Measurements from ENCODE around the gene GAREM2.

The GAREM2 gene

DNA sequence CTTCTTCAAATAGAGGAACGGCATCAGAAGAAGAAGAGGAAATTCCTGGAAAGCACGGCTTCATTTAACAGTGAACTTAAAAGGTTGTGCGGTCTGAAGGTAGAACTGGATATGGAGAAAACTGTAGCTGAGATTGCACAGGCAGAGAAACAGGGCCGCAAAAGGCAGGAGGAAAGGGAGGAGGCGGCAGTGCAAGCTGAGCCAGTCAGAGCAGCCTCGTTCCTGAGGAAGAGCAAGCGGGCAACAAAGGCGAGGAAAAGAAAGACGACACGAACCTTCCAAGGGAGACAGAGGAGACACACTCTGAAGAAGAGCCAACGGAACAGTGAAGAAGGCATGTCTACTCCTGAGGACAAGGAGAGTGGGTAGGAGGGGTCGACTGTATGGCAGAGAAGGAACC, 22.6 kb upstream of the GAREM2 start:
- TF ChIP-seq MYC (IDR thresholded peaks at IDR 0.05; ENCODE audit: low read depth, low read length) = no peak
- TF ChIP-seq, protein P1, sequence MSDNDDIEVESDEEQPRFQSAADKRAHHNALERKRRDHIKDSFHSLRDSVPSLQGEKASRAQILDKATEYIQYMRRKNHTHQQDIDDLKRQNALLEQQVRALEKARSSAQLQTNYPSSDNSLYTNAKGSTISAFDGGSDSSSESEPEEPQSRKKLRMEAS (IDR thresholded peaks at IDR 0.05; ENCODE audit: low read depth, low read length) = no peak
- no peak overlapping the region for H3K4me3 ChIP-seq (ENCODE audit: low read depth, low read length)
- DNase-seq (ENCODE audit: low read depth) = no peak

GRCh38 chr2:26157580-26157979, 15.3 kb upstream of the GAREM2 start:
- H3K4me3 ChIP-seq (ENCODE audit: low read depth, low read length) = no peak overlapping the region
- DNase-seq (ENCODE audit: low read depth) = no peak
- TF ChIP-seq, protein P1 (IDR thresholded peaks at IDR 0.05; ENCODE audit: low read depth, low read length) = no peak
- TF ChIP-seq, protein P2, sequence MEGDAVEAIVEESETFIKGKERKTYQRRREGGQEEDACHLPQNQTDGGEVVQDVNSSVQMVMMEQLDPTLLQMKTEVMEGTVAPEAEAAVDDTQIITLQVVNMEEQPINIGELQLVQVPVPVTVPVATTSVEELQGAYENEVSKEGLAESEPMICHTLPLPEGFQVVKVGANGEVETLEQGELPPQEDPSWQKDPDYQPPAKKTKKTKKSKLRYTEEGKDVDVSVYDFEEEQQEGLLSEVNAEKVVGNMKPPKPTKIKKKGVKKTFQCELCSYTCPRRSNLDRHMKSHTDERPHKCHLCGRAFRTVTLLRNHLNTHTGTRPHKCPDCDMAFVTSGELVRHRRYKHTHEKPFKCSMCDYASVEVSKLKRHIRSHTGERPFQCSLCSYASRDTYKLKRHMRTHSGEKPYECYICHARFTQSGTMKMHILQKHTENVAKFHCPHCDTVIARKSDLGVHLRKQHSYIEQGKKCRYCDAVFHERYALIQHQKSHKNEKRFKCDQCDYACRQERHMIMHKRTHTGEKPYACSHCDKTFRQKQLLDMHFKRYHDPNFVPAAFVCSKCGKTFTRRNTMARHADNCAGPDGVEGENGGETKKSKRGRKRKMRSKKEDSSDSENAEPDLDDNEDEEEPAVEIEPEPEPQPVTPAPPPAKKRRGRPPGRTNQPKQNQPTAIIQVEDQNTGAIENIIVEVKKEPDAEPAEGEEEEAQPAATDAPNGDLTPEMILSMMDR (IDR thresholded peaks at IDR 0.05; ENCODE audit: low read depth, low read length) = no peak
- TF ChIP-seq POLR2A (IDR thresholded peaks at IDR 0.05; ENCODE audit: extremely low read depth, insufficient read length) (no peak), MYC (IDR thresholded peaks at IDR 0.05; ENCODE audit: low read depth, low read length) (no peak)

DNA sequence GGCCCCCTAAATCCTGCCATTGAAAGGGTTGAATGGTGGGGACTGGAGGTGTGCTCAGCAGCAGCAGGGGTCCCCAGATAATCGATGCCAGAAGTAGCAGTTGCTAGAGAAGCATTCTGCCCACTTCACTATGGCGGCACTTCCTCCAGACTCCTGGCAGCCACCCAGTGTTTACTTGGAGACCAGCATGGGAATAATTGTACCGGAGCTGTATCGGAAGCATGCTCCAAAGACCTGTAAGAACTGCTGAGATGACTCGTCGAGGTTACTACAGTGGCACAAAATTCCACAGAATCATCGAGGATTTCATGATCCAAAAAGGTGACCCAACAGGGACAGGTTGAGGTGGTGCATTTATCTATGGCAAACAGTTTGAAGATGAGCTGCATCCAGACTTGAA, 11.0 kb upstream of the GAREM2 start:
- no peak for DNase-seq (ENCODE audit: low read depth)
- no peak overlapping the region for H3K4me3 ChIP-seq (ENCODE audit: low read depth, low read length)
- TF ChIP-seq, protein P2 (IDR thresholded peaks at IDR 0.05; ENCODE audit: low read depth, low read length) = no peak
- TF ChIP-seq MYC (IDR thresholded peaks at IDR 0.05; ENCODE audit: low read depth, low read length) (no peak), POLR2A (IDR thresholded peaks at IDR 0.05; ENCODE audit: extremely low read depth, insufficient read length) (no peak)
- TF ChIP-seq, protein P1 (IDR thresholded peaks at IDR 0.05; ENCODE audit: low read depth, low read length) = no peak

- no peak overlapping the region for H3K4me3 ChIP-seq (ENCODE audit: low read depth, low read length)
- TF ChIP-seq, protein P1 (IDR thresholded peaks at IDR 0.05; ENCODE audit: low read depth, low read length) = no peak
- TF ChIP-seq, protein P2 (IDR thresholded peaks at IDR 0.05; ENCODE audit: low read depth, low read length) = no peak
These were observed 9.9 kb upstream of the GAREM2 start for GRCh38 chr2:26162963-26163362.

GRCh38 chr2:26164231-26164630, 8.7 kb upstream of the GAREM2 start:
- no peak overlapping the region for H3K4me3 ChIP-seq (ENCODE audit: low read depth, low read length)
- no peak for TF ChIP-seq MYC (IDR thresholded peaks at IDR 0.05; ENCODE audit: low read depth, low read length)
- no peak for TF ChIP-seq POLR2A (IDR thresholded peaks at IDR 0.05; ENCODE audit: extremely low read depth, insufficient read length)
- TF ChIP-seq, protein P1 (IDR thresholded peaks at IDR 0.05; ENCODE audit: low read depth, low read length) = no peak
- TF ChIP-seq, protein P2 (IDR thresholded peaks at IDR 0.05; ENCODE audit: low read depth, low read length) = no peak
- no peak for DNase-seq (ENCODE audit: low read depth)

More at GRCh38 chr2:26162963-26163362, 9.9 kb upstream of the GAREM2 start:
- DNase-seq (ENCODE audit: low read depth) = no peak

DNA sequence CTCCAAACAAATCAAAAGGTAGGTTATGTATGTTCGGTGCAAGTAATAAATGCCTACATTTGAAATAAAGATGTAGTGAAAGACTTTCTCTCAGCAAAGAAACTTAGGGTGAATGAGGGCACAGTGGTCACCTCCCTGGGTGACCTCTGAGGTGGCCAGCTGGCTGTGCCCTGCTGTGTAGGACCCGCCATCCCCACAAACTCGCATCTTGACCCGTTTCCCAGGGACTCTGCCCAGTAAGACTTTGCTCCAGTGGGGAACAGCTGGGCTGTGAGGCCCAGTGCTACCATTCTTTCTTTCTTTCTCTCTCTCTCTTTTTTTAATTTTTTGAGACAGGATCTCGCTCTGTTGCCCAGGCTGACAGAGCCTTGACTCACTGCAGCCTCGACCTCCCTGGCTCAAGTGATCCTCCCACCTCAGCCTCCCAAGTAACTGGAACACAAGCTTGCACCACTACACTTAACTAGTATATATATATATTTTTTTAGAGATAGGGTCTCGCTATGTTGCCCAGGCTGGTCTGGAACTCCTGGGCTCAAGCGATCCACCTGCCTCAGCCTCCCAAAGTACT, 8.2 kb upstream of the GAREM2 start:
- DNase-seq (ENCODE audit: low read depth) = no peak
- H3K4me3 ChIP-seq (ENCODE audit: low read depth, low read length) = no peak overlapping the region
- TF ChIP-seq POLR2A (IDR thresholded peaks at IDR 0.05; ENCODE audit: extremely low read depth, insufficient read length) = no peak
- TF ChIP-seq, protein P1 (IDR thresholded peaks at IDR 0.05; ENCODE audit: low read depth, low read length) = no peak
- no peak for TF ChIP-seq MYC (IDR thresholded peaks at IDR 0.05; ENCODE audit: low read depth, low read length)
- TF ChIP-seq, protein P2 (IDR thresholded peaks at IDR 0.05; ENCODE audit: low read depth, low read length) = no peak

Measured in NB4 (cell line).